Adrenal gland (tissue), 5 donors: ENCODE data around the gene DNAAF2.

Experiments
- CTCF ChIP-seq, 6 experiments: fragments of 450-650 bp in 4 of 6; fragments of 200-600 bp in 2 of 6; sonication (generic) in 1 of 6; IDR thresholded peaks; 1 replicate in 5 of 6; 2 replicates in 1 of 6; pipeline versions ENCODE4 v1.5.1 to v1.8.0; 2016 to 2021; ENCODE audit warnings: antibody characterized with exemption in 6 of 6, mild to moderate bottlenecking in 2 of 6, moderate library complexity in 1 of 6
- POLR2A ChIP-seq, 2 donors: fragments of 450-650 bp; IDR thresholded peaks; one replicate each; pipeline ENCODE4 v1.6.1; 2017; ENCODE audit warnings: antibody characterized with exemption in 2 of 2, mild to moderate bottlenecking in 2 of 2, moderate library complexity in 1 of 2
- donor health status: DM: no; HTN: no; CAD: no.

- TF ChIP-seq POLR2A (IDR thresholded peaks at IDR 0.05) (no peak), CTCF (IDR thresholded peaks at IDR 0.05) (no peak)
These were observed 45.7 kb downstream of the DNAAF2 start for GRCh38 chr14:49589387-49589786.
